GM13976 (cell line): ENCODE results near the gene FNIP1.

Experiments
- DNase-seq: peaks from one replicate; pipeline ENCODE4 v3.0.0; 2012; ENCODE audit warnings: low spot score
- in situ Hi-C: fragments of 300-500 bp; cut with MboI; formaldehyde crosslinking; loops from one replicate; pipeline ENCODE4 v1.12.0; 2022; ENCODE audit warnings: low sequenced_read_pairs, mixed read lengths, inconsistent platforms; ENCODE audit not compliant: unreplicated experiment
- TF ChIP-seq, protein P1 (sequence below): IDR thresholded peaks from 2 replicates; pipeline ENCODE4 v1.5.1; 2012; ENCODE audit warnings: borderline replicate concordance, mild to moderate bottlenecking; ENCODE audit not compliant: insufficient read depth; ENCODE audit errors: extremely low read depth, missing control alignments, control extremely low read depth

FNIP1 gene

DNA sequence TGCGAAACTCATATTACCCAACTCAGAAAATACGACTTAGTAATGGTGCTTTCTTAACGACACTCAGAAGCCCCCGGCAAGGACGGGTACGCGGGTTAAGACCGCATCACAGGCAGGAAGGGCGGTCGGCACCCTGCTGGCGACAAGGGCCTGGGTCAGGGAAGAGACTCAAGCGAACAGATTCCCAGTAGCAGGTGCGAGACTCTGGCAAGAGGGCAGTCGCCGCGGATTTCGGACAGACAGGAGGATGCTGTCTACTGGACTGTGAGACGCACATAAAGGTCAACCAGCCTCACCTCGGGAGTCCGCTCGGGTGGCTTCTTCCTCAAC lies 162.2 kb downstream of the FNIP1 start:
- TF ChIP-seq, protein P1, sequence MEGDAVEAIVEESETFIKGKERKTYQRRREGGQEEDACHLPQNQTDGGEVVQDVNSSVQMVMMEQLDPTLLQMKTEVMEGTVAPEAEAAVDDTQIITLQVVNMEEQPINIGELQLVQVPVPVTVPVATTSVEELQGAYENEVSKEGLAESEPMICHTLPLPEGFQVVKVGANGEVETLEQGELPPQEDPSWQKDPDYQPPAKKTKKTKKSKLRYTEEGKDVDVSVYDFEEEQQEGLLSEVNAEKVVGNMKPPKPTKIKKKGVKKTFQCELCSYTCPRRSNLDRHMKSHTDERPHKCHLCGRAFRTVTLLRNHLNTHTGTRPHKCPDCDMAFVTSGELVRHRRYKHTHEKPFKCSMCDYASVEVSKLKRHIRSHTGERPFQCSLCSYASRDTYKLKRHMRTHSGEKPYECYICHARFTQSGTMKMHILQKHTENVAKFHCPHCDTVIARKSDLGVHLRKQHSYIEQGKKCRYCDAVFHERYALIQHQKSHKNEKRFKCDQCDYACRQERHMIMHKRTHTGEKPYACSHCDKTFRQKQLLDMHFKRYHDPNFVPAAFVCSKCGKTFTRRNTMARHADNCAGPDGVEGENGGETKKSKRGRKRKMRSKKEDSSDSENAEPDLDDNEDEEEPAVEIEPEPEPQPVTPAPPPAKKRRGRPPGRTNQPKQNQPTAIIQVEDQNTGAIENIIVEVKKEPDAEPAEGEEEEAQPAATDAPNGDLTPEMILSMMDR: no peak
- DNase-seq: no peak
- in situ Hi-C loops: no loop called here

DNA sequence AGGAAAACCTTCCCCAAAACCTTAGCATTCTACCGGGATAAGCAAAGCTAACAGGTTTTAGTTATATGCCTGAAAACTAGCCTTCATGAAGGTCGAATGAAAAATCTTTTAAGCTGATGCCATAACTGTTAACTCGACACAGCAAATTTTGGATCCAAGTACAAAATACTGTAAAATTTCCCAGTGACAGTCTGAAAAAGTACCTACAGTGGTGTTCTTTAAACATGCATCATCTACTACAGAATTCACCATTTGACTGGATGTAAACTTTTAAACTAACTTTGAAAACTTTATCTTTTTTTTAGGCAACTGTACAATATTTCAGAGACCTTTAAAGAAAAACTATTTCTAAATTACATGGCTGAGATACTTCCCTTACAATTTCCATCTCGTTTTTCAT lies 162.6 kb downstream of the FNIP1 start:
- TF ChIP-seq, protein P1: no peak
- in situ Hi-C loops: no loop called here
- no peak for DNase-seq

DNA sequence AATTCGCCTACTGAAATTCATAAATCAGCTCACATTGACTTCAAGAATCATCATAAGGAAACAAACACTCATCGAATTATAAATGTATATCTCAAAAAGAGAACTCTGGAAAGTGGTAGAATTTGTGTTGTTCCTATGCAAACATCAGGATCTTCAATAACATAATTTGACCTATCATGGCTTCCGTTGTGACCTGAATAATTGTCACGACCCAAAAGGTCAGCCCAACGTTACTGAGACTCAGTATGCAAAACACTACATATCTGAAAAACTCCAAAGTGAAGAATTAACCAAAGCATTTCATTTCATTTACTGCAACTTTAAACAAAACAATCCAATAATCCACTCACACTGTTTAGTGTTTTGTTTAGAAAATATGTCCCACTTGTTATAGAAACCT lies 163.0 kb downstream of the FNIP1 start:
- DNase-seq: no peak
- in situ Hi-C loops: no loop called here
- TF ChIP-seq, protein P1: no peak

DNA sequence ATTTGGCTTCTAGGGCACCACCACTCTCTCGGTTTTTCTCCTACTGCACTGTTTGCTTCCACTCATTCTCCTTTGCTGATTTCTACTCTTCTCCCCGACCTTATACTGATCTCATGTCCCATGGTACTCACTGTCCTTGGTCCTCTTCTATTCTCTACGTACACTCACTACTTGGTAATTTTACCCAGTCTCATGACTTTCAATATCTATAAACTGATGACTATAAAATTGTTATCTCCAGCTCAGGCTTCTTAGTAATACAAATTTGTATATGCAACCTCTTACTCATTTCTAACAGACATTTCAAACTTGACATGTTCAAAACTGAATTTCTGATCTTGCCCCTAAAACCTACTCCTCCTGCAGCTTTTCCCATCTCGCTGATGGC lies 165.9 kb downstream of the FNIP1 start:
- in situ Hi-C loops: no loop called here
- TF ChIP-seq, protein P1: no peak
- no peak for DNase-seq

DNA sequence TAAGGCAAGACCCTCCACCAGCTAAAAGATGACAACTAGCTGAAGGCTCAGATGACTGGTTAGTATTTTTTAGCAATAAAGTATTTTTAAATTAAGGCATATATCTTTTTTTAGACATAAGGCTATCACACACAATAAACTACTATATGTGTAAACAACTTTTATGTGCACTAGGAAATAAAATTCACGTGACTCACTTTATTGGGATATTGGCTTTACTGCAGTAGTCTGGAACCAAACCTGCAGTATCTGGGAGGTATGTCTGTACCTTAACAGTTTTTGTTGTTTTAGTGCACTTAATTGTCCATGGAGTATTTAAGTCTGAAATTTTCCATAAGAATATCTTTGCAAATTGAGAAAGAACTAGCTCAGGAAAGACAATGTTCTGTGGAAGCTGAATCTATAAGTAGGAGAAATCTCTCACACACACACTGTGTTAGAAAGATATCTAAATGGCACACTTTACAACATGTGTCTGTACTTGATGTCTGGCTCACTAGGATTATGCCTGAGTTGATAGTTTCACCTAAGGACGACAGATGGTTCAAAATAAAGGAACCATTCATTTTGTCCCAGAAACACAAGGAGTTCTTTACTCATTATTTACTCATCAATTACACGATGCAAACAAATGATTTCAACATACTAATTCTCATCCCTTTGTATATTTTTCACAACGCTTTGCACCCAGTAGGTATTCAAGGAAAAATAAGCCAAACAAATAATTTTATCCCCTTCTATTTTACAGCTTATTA lies 166.4 kb downstream of the FNIP1 start:
- DNase-seq: no peak
- in situ Hi-C loops: no loop called here
- TF ChIP-seq, protein P1: no peak

DNA sequence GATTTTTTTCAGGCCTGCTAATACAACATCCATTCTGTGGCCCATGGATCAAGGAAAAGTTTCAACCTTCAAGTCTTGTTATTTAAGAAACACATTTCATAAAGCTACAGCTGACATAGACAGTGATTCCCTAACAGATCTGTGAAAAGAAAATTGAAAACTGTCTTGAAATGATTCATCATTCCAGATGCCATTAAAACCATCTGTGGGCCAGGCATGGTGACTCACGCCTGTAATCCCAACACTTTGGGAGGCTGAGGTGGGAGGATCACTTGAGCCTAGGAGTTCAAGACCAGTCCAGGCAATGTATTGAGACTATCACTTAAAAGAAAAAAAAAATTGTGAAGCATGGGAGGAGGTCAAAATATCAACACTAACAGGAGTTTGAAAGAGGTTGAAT lies 167.8 kb downstream of the FNIP1 start:
- no peak for DNase-seq
- TF ChIP-seq, protein P1: no peak
- in situ Hi-C loops: no loop called here
